ENCODE measurements around the gene MAPT.

DNA sequence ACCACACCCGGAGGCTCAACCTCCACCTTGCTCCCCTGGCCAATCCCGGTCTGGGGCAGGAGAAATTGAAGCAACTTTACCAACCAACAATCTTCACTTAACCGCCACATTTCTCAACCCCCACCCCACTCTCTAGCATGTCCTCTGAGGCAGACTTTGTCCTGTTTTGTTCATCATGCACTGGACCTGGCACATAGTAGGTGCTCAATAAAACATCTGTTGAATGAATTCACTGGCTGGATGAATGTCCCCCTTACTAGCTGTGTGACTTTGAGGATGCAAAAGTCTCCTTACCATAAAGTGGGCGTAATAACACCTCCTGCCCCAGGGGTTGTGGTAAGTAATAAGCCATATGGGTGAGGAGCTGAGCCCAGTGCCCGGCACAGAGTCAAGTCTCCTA, 43.9 kb upstream of the MAPT start:
- TF ChIP-seq, protein P1, sequence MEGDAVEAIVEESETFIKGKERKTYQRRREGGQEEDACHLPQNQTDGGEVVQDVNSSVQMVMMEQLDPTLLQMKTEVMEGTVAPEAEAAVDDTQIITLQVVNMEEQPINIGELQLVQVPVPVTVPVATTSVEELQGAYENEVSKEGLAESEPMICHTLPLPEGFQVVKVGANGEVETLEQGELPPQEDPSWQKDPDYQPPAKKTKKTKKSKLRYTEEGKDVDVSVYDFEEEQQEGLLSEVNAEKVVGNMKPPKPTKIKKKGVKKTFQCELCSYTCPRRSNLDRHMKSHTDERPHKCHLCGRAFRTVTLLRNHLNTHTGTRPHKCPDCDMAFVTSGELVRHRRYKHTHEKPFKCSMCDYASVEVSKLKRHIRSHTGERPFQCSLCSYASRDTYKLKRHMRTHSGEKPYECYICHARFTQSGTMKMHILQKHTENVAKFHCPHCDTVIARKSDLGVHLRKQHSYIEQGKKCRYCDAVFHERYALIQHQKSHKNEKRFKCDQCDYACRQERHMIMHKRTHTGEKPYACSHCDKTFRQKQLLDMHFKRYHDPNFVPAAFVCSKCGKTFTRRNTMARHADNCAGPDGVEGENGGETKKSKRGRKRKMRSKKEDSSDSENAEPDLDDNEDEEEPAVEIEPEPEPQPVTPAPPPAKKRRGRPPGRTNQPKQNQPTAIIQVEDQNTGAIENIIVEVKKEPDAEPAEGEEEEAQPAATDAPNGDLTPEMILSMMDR (IDR thresholded peaks at IDR 0.05): no peak
- no peak for TF ChIP-seq POLR2A (IDR thresholded peaks at IDR 0.05)
- TF ChIP-seq POLR2AphosphoS5 (IDR thresholded peaks at IDR 0.05): no peak

Measured in prostate gland (tissue), 2 donors.